ENCODE data around the gene ARHGAP23.

ARHGAP23 gene

GRCh38 chr17:38428112-38428642, at the start of gene ARHGAP23:
TSS of gene ARHGAP23 (plus strand) at chr17:38428464. CDS start at chr17:38428486, 22 bp downstream.
- H3K4me3 ChIP-seq (ENCODE audit: low read length), result peak within 1 kb of the TSS; percentile 75
- H3K27me3 ChIP-seq (ENCODE audit: control insufficient read depth, insufficient read depth, low read length), result no peaks in the 10 kb centered on the region
- peak within 1 kb of the TSS; percentile 70 for H3K9ac ChIP-seq (ENCODE audit: low read length)
- H3K4me1 ChIP-seq (ENCODE audit: control insufficient read depth, insufficient read depth, low read length), result peaks cover 39% of the 10 kb centered on the region
- H3K36me3 ChIP-seq (ENCODE audit: control insufficient read depth, insufficient read depth, low read length), result no peaks in the 10 kb centered on the region
- H3K27ac ChIP-seq (ENCODE audit: low read depth, low read length), result peak within 1 kb of the TSS; percentile 92

- no peak overlapping the region for H3K27ac ChIP-seq (ENCODE audit: low read depth, low read length)
- H3K9ac ChIP-seq (ENCODE audit: low read length), result no peak overlapping the region
- H3K4me3 ChIP-seq (ENCODE audit: low read length), result no peak overlapping the region
- no peaks in the 10 kb centered on the region for H3K4me1 ChIP-seq (ENCODE audit: control insufficient read depth, insufficient read depth, low read length)
- peaks cover 13% of the 10 kb centered on the region for H3K36me3 ChIP-seq (ENCODE audit: control insufficient read depth, insufficient read depth, low read length)
- H3K27me3 ChIP-seq (ENCODE audit: control insufficient read depth, insufficient read depth, low read length), result no peaks in the 10 kb centered on the region
Measured at GRCh38 chr17:38379448-38379847, 48.8 kb upstream of the ARHGAP23 start.

GRCh38 chr17:38395090-38395489, 33.2 kb upstream of the ARHGAP23 start:
- no peak overlapping the region for H3K4me3 ChIP-seq (ENCODE audit: low read length)
- H3K9ac ChIP-seq (ENCODE audit: low read length), result no peak overlapping the region
- H3K27me3 ChIP-seq (ENCODE audit: control insufficient read depth, insufficient read depth, low read length), result no peaks in the 10 kb centered on the region
- H3K36me3 ChIP-seq (ENCODE audit: control insufficient read depth, insufficient read depth, low read length), result peaks cover 32% of the 10 kb centered on the region
- H3K27ac ChIP-seq (ENCODE audit: low read depth, low read length), result no peak overlapping the region
- no peaks in the 10 kb centered on the region for H3K4me1 ChIP-seq (ENCODE audit: control insufficient read depth, insufficient read depth, low read length)

GRCh38 chr17:38397227-38397626, 31.0 kb upstream of the ARHGAP23 start:
- Histone ChIP-seq H3K4me3 (ENCODE audit: low read length) (no peak overlapping the region), H3K27me3 (ENCODE audit: control insufficient read depth, insufficient read depth, low read length) (no peaks in the 10 kb centered on the region), H3K36me3 (ENCODE audit: control insufficient read depth, insufficient read depth, low read length) (peaks cover 46% of the 10 kb centered on the region), H3K9ac (ENCODE audit: low read length) (no peak overlapping the region), H3K27ac (ENCODE audit: low read depth, low read length) (no peak overlapping the region), H3K4me1 (ENCODE audit: control insufficient read depth, insufficient read depth, low read length) (no peaks in the 10 kb centered on the region)

GRCh38 chr17:38400286-38400685, 28.0 kb upstream of the ARHGAP23 start:
- H3K4me3 ChIP-seq (ENCODE audit: low read length), result no peak overlapping the region
- H3K27ac ChIP-seq (ENCODE audit: low read depth, low read length), result no peak overlapping the region
- H3K36me3 ChIP-seq (ENCODE audit: control insufficient read depth, insufficient read depth, low read length), result peaks cover 46% of the 10 kb centered on the region
- H3K9ac ChIP-seq (ENCODE audit: low read length), result no peak overlapping the region
- H3K27me3 ChIP-seq (ENCODE audit: control insufficient read depth, insufficient read depth, low read length), result no peaks in the 10 kb centered on the region
- peaks cover 4% of the 10 kb centered on the region for H3K4me1 ChIP-seq (ENCODE audit: control insufficient read depth, insufficient read depth, low read length)

GRCh38 chr17:38401459-38401858, 26.8 kb upstream of the ARHGAP23 start:
- H3K9ac ChIP-seq (ENCODE audit: low read length), result no peak overlapping the region
- peaks cover 37% of the 10 kb centered on the region for H3K36me3 ChIP-seq (ENCODE audit: control insufficient read depth, insufficient read depth, low read length)
- no peak overlapping the region for H3K27ac ChIP-seq (ENCODE audit: low read depth, low read length)
- H3K4me3 ChIP-seq (ENCODE audit: low read length), result no peak overlapping the region
- H3K4me1 ChIP-seq (ENCODE audit: control insufficient read depth, insufficient read depth, low read length), result peaks cover 4% of the 10 kb centered on the region
- H3K27me3 ChIP-seq (ENCODE audit: control insufficient read depth, insufficient read depth, low read length), result no peaks in the 10 kb centered on the region

GRCh38 chr17:38402897-38403296, 25.4 kb upstream of the ARHGAP23 start:
- H3K4me3 ChIP-seq (ENCODE audit: low read length), result no peak overlapping the region
- H3K4me1 ChIP-seq (ENCODE audit: control insufficient read depth, insufficient read depth, low read length), result peaks cover 4% of the 10 kb centered on the region
- H3K27ac ChIP-seq (ENCODE audit: low read depth, low read length), result no peak overlapping the region
- H3K9ac ChIP-seq (ENCODE audit: low read length), result no peak overlapping the region
- peaks cover 25% of the 10 kb centered on the region for H3K36me3 ChIP-seq (ENCODE audit: control insufficient read depth, insufficient read depth, low read length)
- no peaks in the 10 kb centered on the region for H3K27me3 ChIP-seq (ENCODE audit: control insufficient read depth, insufficient read depth, low read length)

- Histone ChIP-seq H3K4me3 (ENCODE audit: low read length) (no peak overlapping the region), H3K27me3 (ENCODE audit: control insufficient read depth, insufficient read depth, low read length) (no peaks in the 10 kb centered on the region), H3K4me1 (ENCODE audit: control insufficient read depth, insufficient read depth, low read length) (peaks cover 4% of the 10 kb centered on the region), H3K27ac (ENCODE audit: low read depth, low read length) (no peak overlapping the region), H3K36me3 (ENCODE audit: control insufficient read depth, insufficient read depth, low read length) (peaks cover 25% of the 10 kb centered on the region), H3K9ac (ENCODE audit: low read length) (no peak overlapping the region)
Measured at GRCh38 chr17:38403491-38403890, 24.8 kb upstream of the ARHGAP23 start.

- Histone ChIP-seq H3K4me3 (ENCODE audit: low read length) (no peak overlapping the region), H3K9ac (ENCODE audit: low read length) (no peak overlapping the region), H3K27ac (ENCODE audit: low read depth, low read length) (no peak overlapping the region), H3K4me1 (ENCODE audit: control insufficient read depth, insufficient read depth, low read length) (peaks cover 4% of the 10 kb centered on the region), H3K36me3 (ENCODE audit: control insufficient read depth, insufficient read depth, low read length) (peaks cover 22% of the 10 kb centered on the region), H3K27me3 (ENCODE audit: control insufficient read depth, insufficient read depth, low read length) (no peaks in the 10 kb centered on the region)
Measured at GRCh38 chr17:38404174-38404943, 23.9 kb upstream of the ARHGAP23 start.

GRCh38 chr17:38405654-38406053, 22.6 kb upstream of the ARHGAP23 start:
- Histone ChIP-seq H3K4me1 (ENCODE audit: control insufficient read depth, insufficient read depth, low read length) (peaks cover 4% of the 10 kb centered on the region), H3K9ac (ENCODE audit: low read length) (no peak overlapping the region), H3K36me3 (ENCODE audit: control insufficient read depth, insufficient read depth, low read length) (peaks cover 10% of the 10 kb centered on the region), H3K27ac (ENCODE audit: low read depth, low read length) (no peak overlapping the region), H3K27me3 (ENCODE audit: control insufficient read depth, insufficient read depth, low read length) (no peaks in the 10 kb centered on the region), H3K4me3 (ENCODE audit: low read length) (no peak overlapping the region)

GRCh38 chr17:38410201-38410600, 18.1 kb upstream of the ARHGAP23 start:
- peaks cover 4% of the 10 kb centered on the region for H3K4me1 ChIP-seq (ENCODE audit: control insufficient read depth, insufficient read depth, low read length)
- no peaks in the 10 kb centered on the region for H3K36me3 ChIP-seq (ENCODE audit: control insufficient read depth, insufficient read depth, low read length)
- no peak overlapping the region for H3K4me3 ChIP-seq (ENCODE audit: low read length)
- no peaks in the 10 kb centered on the region for H3K27me3 ChIP-seq (ENCODE audit: control insufficient read depth, insufficient read depth, low read length)
- no peak overlapping the region for H3K9ac ChIP-seq (ENCODE audit: low read length)
- H3K27ac ChIP-seq (ENCODE audit: low read depth, low read length), result no peak overlapping the region

- Histone ChIP-seq H3K36me3 (ENCODE audit: control insufficient read depth, insufficient read depth, low read length) (no peaks in the 10 kb centered on the region), H3K4me1 (ENCODE audit: control insufficient read depth, insufficient read depth, low read length) (peaks cover 13% of the 10 kb centered on the region), H3K27ac (ENCODE audit: low read depth, low read length) (no peak overlapping the region), H3K9ac (ENCODE audit: low read length) (no peak overlapping the region), H3K27me3 (ENCODE audit: control insufficient read depth, insufficient read depth, low read length) (peaks cover 8% of the 10 kb centered on the region), H3K4me3 (ENCODE audit: low read length) (no peak overlapping the region)
Measured at GRCh38 chr17:38415250-38416194, 12.7 kb upstream of the ARHGAP23 start.
